ENCODE results near the gene SLC26A11.

DNA sequence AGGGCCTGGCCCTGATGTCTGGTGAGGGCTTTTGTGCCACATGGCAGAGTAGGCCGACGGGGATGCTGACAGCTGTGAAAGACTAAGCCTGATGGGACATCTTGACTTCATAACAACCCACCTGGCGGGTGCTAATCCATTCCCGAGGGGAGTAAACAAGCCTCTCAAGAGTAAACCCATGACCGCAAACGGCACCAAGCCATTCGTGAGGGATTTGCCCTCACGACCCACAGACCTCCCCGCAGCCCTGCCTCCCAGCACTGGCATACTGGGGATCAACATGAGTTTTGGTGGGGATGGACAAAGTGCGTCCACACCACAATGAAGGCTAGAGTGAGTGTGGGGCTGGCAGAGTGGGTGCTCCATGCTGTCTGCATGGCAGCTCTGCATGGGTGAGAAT lies 52.1 kb downstream of the SLC26A11 start:
- TF ChIP-seq, protein P1, sequence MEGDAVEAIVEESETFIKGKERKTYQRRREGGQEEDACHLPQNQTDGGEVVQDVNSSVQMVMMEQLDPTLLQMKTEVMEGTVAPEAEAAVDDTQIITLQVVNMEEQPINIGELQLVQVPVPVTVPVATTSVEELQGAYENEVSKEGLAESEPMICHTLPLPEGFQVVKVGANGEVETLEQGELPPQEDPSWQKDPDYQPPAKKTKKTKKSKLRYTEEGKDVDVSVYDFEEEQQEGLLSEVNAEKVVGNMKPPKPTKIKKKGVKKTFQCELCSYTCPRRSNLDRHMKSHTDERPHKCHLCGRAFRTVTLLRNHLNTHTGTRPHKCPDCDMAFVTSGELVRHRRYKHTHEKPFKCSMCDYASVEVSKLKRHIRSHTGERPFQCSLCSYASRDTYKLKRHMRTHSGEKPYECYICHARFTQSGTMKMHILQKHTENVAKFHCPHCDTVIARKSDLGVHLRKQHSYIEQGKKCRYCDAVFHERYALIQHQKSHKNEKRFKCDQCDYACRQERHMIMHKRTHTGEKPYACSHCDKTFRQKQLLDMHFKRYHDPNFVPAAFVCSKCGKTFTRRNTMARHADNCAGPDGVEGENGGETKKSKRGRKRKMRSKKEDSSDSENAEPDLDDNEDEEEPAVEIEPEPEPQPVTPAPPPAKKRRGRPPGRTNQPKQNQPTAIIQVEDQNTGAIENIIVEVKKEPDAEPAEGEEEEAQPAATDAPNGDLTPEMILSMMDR (IDR thresholded peaks at IDR 0.05; ENCODE audit: low read depth, low read length): no peak
- TF ChIP-seq, protein P2, sequence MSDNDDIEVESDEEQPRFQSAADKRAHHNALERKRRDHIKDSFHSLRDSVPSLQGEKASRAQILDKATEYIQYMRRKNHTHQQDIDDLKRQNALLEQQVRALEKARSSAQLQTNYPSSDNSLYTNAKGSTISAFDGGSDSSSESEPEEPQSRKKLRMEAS (IDR thresholded peaks at IDR 0.05; ENCODE audit: low read depth, low read length): no peak
- no peak for TF ChIP-seq POLR2A (IDR thresholded peaks at IDR 0.05; ENCODE audit: extremely low read depth, insufficient read length)
- no peak for TF ChIP-seq MYC (IDR thresholded peaks at IDR 0.05; ENCODE audit: low read depth, low read length)
